Measurements from ENCODE around the gene EXOC1L. TPM values are rescaled to one million over a fixed set of nuclear protein-coding genes. Genes with fewer than 3 reads are reported as not detected.

EXOC1L gene
- total RNA-seq, 1 donor from 2014 or later: not detected

DNA sequence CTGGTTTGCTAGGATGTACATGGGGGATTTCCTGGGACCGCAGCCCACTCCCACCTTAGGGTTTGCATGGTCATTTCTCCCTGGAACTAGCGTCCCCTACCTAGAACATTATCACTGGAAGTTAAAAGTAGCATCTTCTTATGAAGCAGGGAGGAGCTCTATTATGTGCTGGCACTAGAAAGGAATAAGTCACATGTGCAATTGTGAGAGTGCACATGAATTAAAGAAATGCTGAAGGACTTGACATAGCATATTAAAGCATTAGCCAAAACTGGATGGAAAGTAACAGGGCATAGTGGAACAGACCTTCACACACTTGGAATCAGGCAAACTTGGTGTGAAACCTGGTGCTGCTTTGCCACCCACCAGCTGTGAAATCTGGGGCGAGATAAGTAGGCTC, 2.7 kb downstream of the EXOC1L start:
- TF ChIP-seq, protein P1, sequence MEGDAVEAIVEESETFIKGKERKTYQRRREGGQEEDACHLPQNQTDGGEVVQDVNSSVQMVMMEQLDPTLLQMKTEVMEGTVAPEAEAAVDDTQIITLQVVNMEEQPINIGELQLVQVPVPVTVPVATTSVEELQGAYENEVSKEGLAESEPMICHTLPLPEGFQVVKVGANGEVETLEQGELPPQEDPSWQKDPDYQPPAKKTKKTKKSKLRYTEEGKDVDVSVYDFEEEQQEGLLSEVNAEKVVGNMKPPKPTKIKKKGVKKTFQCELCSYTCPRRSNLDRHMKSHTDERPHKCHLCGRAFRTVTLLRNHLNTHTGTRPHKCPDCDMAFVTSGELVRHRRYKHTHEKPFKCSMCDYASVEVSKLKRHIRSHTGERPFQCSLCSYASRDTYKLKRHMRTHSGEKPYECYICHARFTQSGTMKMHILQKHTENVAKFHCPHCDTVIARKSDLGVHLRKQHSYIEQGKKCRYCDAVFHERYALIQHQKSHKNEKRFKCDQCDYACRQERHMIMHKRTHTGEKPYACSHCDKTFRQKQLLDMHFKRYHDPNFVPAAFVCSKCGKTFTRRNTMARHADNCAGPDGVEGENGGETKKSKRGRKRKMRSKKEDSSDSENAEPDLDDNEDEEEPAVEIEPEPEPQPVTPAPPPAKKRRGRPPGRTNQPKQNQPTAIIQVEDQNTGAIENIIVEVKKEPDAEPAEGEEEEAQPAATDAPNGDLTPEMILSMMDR (IDR thresholded peaks at IDR 0.05; ENCODE audit: borderline replicate concordance): no peak
- DNase-seq: no peak
- Histone ChIP-seq H3K27me3 (ENCODE audit: low read depth) (peaks cover 56% of the 10 kb centered on the region), H3K27ac (replicated peaks) (no peak overlapping the region), H3K4me1 (no peaks in the 10 kb centered on the region), H3K4me3 (no peak overlapping the region), H3K9me3 (replicated peaks) (no peaks in the 10 kb centered on the region), H3K36me3 (no peaks in the 10 kb centered on the region)
- intact Hi-C loops (cut with micrococcal nuclease): no loop called here

DNA sequence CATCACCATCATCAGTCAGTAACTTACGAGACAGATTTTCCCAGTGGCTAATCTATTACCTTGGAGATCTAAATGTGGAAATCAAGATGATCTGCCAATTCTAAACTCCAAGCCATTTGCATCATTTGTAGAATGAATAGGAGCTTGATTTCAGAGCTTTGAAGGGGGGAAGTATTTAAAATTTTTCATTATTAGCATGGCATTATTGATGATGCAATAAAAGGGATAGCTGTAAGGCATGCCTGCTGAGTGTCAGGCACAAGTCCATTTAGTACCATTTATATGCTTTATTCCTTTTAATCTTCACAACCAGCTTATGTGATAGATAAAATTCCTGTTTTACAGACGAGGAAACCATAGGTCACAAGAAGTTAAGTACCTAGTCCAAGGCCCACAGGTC, 5.3 kb downstream of the EXOC1L start:
- no peaks in the 10 kb centered on the region for H3K4me1 ChIP-seq
- no peak overlapping the region for H3K27ac ChIP-seq (replicated peaks)
- no peak for DNase-seq
- H3K36me3 ChIP-seq: no peaks in the 10 kb centered on the region
- no peaks in the 10 kb centered on the region for H3K9me3 ChIP-seq (replicated peaks)
- H3K4me3 ChIP-seq: no peak overlapping the region
- TF ChIP-seq, protein P1 (IDR thresholded peaks at IDR 0.05; ENCODE audit: borderline replicate concordance): no peak
- peaks cover 47% of the 10 kb centered on the region for H3K27me3 ChIP-seq (ENCODE audit: low read depth)
- intact Hi-C loops (cut with micrococcal nuclease): no loop called here

DNA sequence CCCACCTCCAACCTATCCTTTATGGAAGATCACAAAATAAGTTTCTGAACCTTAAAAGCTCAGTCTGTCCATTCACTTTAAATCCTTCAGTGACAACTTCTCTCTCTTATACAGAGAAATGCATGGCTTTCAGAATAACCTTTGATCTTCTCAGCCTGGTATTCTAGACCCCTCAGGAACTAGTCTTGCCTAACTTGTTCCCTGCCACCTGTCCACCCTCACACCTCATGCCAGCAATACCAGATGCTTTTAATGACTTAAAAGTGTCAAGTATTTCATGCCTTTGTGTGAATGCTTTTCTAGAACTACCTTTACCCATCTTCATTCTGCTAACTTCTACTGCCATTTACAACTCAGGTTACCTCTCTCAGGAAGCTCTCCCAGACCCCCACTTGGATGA, 7.4 kb downstream of the EXOC1L start:
- DNase-seq: no peak
- intact Hi-C loops (cut with micrococcal nuclease): no loop called here
- Histone ChIP-seq H3K4me3 (no peak overlapping the region), H3K4me1 (no peaks in the 10 kb centered on the region), H3K36me3 (no peaks in the 10 kb centered on the region), H3K9me3 (replicated peaks) (no peaks in the 10 kb centered on the region), H3K27me3 (ENCODE audit: low read depth) (peaks cover 61% of the 10 kb centered on the region), H3K27ac (replicated peaks) (no peak overlapping the region)
- TF ChIP-seq, protein P1 (IDR thresholded peaks at IDR 0.05; ENCODE audit: borderline replicate concordance): no peak

DNA sequence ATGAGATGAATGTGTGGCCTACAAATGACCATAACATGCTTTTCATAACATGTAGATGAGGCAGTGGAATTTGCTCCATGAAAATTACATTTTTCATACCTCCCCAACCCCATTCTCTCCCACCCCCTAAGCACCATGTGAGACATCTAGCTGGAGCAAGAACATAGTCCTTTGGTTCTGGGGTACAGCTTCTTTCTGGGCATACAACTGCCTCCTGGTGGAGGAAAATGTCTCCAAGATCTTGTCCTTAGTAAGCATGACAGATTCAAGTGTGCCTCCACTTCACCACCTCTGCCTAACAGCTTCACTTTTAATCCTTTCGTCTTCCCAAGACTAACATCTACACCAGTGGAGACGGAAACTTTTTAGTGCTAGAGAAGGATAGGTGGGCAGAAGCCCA, 8.0 kb downstream of the EXOC1L start:
- no peak overlapping the region for H3K4me3 ChIP-seq
- DNase-seq: no peak
- H3K9me3 ChIP-seq (replicated peaks): no peaks in the 10 kb centered on the region
- peaks cover 60% of the 10 kb centered on the region for H3K27me3 ChIP-seq (ENCODE audit: low read depth)
- H3K27ac ChIP-seq (replicated peaks): no peak overlapping the region
- no peaks in the 10 kb centered on the region for H3K36me3 ChIP-seq
- intact Hi-C loops (cut with micrococcal nuclease): no loop called here
- no peaks in the 10 kb centered on the region for H3K4me1 ChIP-seq
- TF ChIP-seq, protein P1 (IDR thresholded peaks at IDR 0.05; ENCODE audit: borderline replicate concordance): no peak

- Histone ChIP-seq H3K27me3 (ENCODE audit: low read depth) (peaks cover 63% of the 10 kb centered on the region), H3K27ac (replicated peaks) (no peak overlapping the region), H3K9me3 (replicated peaks) (no peaks in the 10 kb centered on the region), H3K36me3 (no peaks in the 10 kb centered on the region), H3K4me1 (no peaks in the 10 kb centered on the region), H3K4me3 (no peak overlapping the region)
- no peak for DNase-seq
- TF ChIP-seq, protein P1 (IDR thresholded peaks at IDR 0.05; ENCODE audit: borderline replicate concordance): no peak
- intact Hi-C loops (cut with micrococcal nuclease): no loop called here
These were observed 10.5 kb downstream of the EXOC1L start for GRCh38 chr4:55830048-55830447.

DNA sequence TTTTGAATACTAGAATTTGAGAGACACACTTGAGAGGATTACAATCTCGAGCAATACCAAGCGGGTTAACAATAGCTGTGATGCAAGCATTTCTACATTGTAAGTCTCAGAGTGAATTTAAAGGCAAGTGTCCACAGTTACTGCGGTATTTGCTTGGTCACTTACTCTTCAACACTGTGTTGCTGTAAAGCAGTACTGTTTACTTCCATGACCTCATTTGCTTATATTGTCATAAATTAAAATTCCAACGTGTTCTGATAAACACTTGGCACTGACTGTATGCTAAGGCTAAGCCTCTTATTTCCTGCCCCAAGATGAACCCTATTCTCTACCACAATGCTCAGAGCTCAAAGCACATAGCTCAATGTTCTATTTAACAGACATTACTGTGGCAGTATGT, 11.1 kb downstream of the EXOC1L start:
- Histone ChIP-seq H3K4me3 (no peak overlapping the region), H3K4me1 (no peaks in the 10 kb centered on the region), H3K36me3 (no peaks in the 10 kb centered on the region), H3K9me3 (replicated peaks) (peaks cover under 1% of the 10 kb centered on the region), H3K27me3 (ENCODE audit: low read depth) (peaks cover 61% of the 10 kb centered on the region), H3K27ac (replicated peaks) (no peak overlapping the region)
- TF ChIP-seq, protein P1 (IDR thresholded peaks at IDR 0.05; ENCODE audit: borderline replicate concordance): no peak
- no peak for DNase-seq
- intact Hi-C loops (cut with micrococcal nuclease): no loop called here
